ENCODE data around the gene HSD11B1.
A peak's percentile ranks its signal among the peaks of the same experiment; 100 is the strongest.
"Not testable (repeated sequence)": the region's sequence is repeated elsewhere in the genome, so short reads cannot be mapped to it uniquely, and the experiment has no call there.

Gene HSD11B1

GRCh38 chr1:209692296-209692695 is 12.3 kb upstream of the HSD11B1 start:
- FAIRE-seq = no peak

- peak; percentile 99 for FAIRE-seq
Observed at GRCh38 chr1:209692745-209693504, 11.7 kb upstream of the HSD11B1 start.

GRCh38 chr1:209696673-209697072 is 8.0 kb upstream of the HSD11B1 start:
- no peak for FAIRE-seq

GRCh38 chr1:209697126-209697525 is 7.5 kb upstream of the HSD11B1 start:
- FAIRE-seq = no peak

- FAIRE-seq = not testable (repeated sequence)
Observed at GRCh38 chr1:209700686-209701085, 4.0 kb upstream of the HSD11B1 start.

- FAIRE-seq = peak; percentile 16
Observed at GRCh38 chr1:209702832-209703231, 1.8 kb upstream of the HSD11B1 start.

GRCh38 chr1:209703834-209704504 is 677 bp upstream of the HSD11B1 start:
- FAIRE-seq = no peak

- FAIRE-seq = no peak
Observed at GRCh38 chr1:209705033-209705598, 470 bp downstream of the HSD11B1 start.

GRCh38 chr1:209706622-209707021 is 2.0 kb downstream of the HSD11B1 start:
- no peak for FAIRE-seq

- FAIRE-seq = no peak
Observed at GRCh38 chr1:209707308-209707707, 2.7 kb downstream of the HSD11B1 start.

- FAIRE-seq = no peak
Observed at GRCh38 chr1:209708297-209708696, 3.7 kb downstream of the HSD11B1 start.

GRCh38 chr1:209710093-209710492 is 5.4 kb downstream of the HSD11B1 start:
- FAIRE-seq = no peak

GRCh38 chr1:209710847-209711246 is 6.2 kb downstream of the HSD11B1 start:
- no peak for FAIRE-seq

GRCh38 chr1:209714338-209714737 is 9.7 kb downstream of the HSD11B1 start:
- FAIRE-seq = no peak

- no peak for FAIRE-seq
Observed at GRCh38 chr1:209715314-209715713, 10.7 kb downstream of the HSD11B1 start.

GRCh38 chr1:209717818-209718217 is 13.2 kb downstream of the HSD11B1 start:
- no peak for FAIRE-seq

- no peak for FAIRE-seq
Observed at GRCh38 chr1:209720326-209720725, 15.7 kb downstream of the HSD11B1 start.

- no peak for FAIRE-seq
Observed at GRCh38 chr1:209720826-209721225, 16.2 kb downstream of the HSD11B1 start.

- FAIRE-seq = no peak
Observed at GRCh38 chr1:209721323-209721722, 16.7 kb downstream of the HSD11B1 start.

- FAIRE-seq = no peak
Observed at GRCh38 chr1:209723265-209723664, 18.6 kb downstream of the HSD11B1 start.

GRCh38 chr1:209723756-209724693 is 19.4 kb downstream of the HSD11B1 start:
- no peak for FAIRE-seq

GRCh38 chr1:209727286-209727685 is 22.6 kb downstream of the HSD11B1 start:
- FAIRE-seq = no peak

GRCh38 chr1:209727785-209728184 is 23.1 kb downstream of the HSD11B1 start:
- FAIRE-seq = no peak

Measured in A204.1 (cell line).